ENCODE measurements around the gene EFCAB6.

Gene EFCAB6

GRCh38 chr22:43840431-43840830 lies 28.3 kb upstream of the EFCAB6 start:
- TF ChIP-seq TAF1 (IDR thresholded peaks at IDR 0.05; ENCODE audit: low read depth, low read length): no peak
- no peak for TF ChIP-seq SPI1 (IDR thresholded peaks at IDR 0.05; ENCODE audit: low read depth, low read length)
- TF ChIP-seq POLR2AphosphoS5 (IDR thresholded peaks at IDR 0.05; ENCODE audit: low read depth, low read length): no peak
- no peak for TF ChIP-seq PAX5 (IDR thresholded peaks at IDR 0.05; ENCODE audit: insufficient read depth, low read length, severe bottlenecking)
- no peak for TF ChIP-seq POU2F2 (IDR thresholded peaks at IDR 0.05; ENCODE audit: low read depth, low read length)
- TF ChIP-seq POLR2A (IDR thresholded peaks at IDR 0.05; ENCODE audit: low read depth, low read length): no peak
- no peak for FAIRE-seq
- DNase-seq (ENCODE audit: insufficient read length, low spot score): no peak

- FAIRE-seq: no peak
- DNase-seq (ENCODE audit: insufficient read length, low spot score): no peak
- no peak for TF ChIP-seq TAF1 (IDR thresholded peaks at IDR 0.05; ENCODE audit: low read depth, low read length)
These were observed 27.7 kb upstream of the EFCAB6 start for GRCh38 chr22:43839781-43840180.

GRCh38 chr22:43838571-43839307 lies 26.6 kb upstream of the EFCAB6 start:
- no peak for TF ChIP-seq SPI1 (IDR thresholded peaks at IDR 0.05; ENCODE audit: low read depth, low read length)
- no peak for TF ChIP-seq TAF1 (IDR thresholded peaks at IDR 0.05; ENCODE audit: low read depth, low read length)
- no peak for TF ChIP-seq POLR2AphosphoS5 (IDR thresholded peaks at IDR 0.05; ENCODE audit: low read depth, low read length)
- no peak for TF ChIP-seq PAX5 (IDR thresholded peaks at IDR 0.05; ENCODE audit: insufficient read depth, low read length, severe bottlenecking)
- TF ChIP-seq POLR2A (IDR thresholded peaks at IDR 0.05; ENCODE audit: low read depth, low read length): no peak
- TF ChIP-seq POU2F2 (IDR thresholded peaks at IDR 0.05; ENCODE audit: low read depth, low read length): no peak
- FAIRE-seq: no peak
- DNase-seq (ENCODE audit: insufficient read length, low spot score): no peak

- no peak for TF ChIP-seq SPI1 (IDR thresholded peaks at IDR 0.05; ENCODE audit: low read depth, low read length)
- TF ChIP-seq POU2F2 (IDR thresholded peaks at IDR 0.05; ENCODE audit: low read depth, low read length): no peak
- no peak for TF ChIP-seq PAX5 (IDR thresholded peaks at IDR 0.05; ENCODE audit: insufficient read depth, low read length, severe bottlenecking)
- TF ChIP-seq POLR2A (IDR thresholded peaks at IDR 0.05; ENCODE audit: low read depth, low read length): no peak
- TF ChIP-seq POLR2AphosphoS5 (IDR thresholded peaks at IDR 0.05; ENCODE audit: low read depth, low read length): no peak
- no peak for TF ChIP-seq TAF1 (IDR thresholded peaks at IDR 0.05; ENCODE audit: low read depth, low read length)
- DNase-seq (ENCODE audit: insufficient read length, low spot score) (no peak), FAIRE-seq (no peak)
These were observed 26.1 kb upstream of the EFCAB6 start for GRCh38 chr22:43838161-43838560.

GRCh38 chr22:43837666-43838065 lies 25.6 kb upstream of the EFCAB6 start:
- TF ChIP-seq SPI1 (IDR thresholded peaks at IDR 0.05; ENCODE audit: low read depth, low read length) (no peak), POLR2AphosphoS5 (IDR thresholded peaks at IDR 0.05; ENCODE audit: low read depth, low read length) (no peak), POLR2A (IDR thresholded peaks at IDR 0.05; ENCODE audit: low read depth, low read length) (no peak), POU2F2 (IDR thresholded peaks at IDR 0.05; ENCODE audit: low read depth, low read length) (no peak), TAF1 (IDR thresholded peaks at IDR 0.05; ENCODE audit: low read depth, low read length) (no peak), PAX5 (IDR thresholded peaks at IDR 0.05; ENCODE audit: insufficient read depth, low read length, severe bottlenecking) (no peak)
- DNase-seq (ENCODE audit: insufficient read length, low spot score) (no peak), FAIRE-seq (no peak)

- TF ChIP-seq POLR2AphosphoS5 (IDR thresholded peaks at IDR 0.05; ENCODE audit: low read depth, low read length) (no peak), TAF1 (IDR thresholded peaks at IDR 0.05; ENCODE audit: low read depth, low read length) (no peak), POLR2A (IDR thresholded peaks at IDR 0.05; ENCODE audit: low read depth, low read length) (no peak), PAX5 (IDR thresholded peaks at IDR 0.05; ENCODE audit: insufficient read depth, low read length, severe bottlenecking) (no peak), SPI1 (IDR thresholded peaks at IDR 0.05; ENCODE audit: low read depth, low read length) (no peak), POU2F2 (IDR thresholded peaks at IDR 0.05; ENCODE audit: low read depth, low read length) (no peak)
- FAIRE-seq (no peak), DNase-seq (ENCODE audit: insufficient read length, low spot score) (no peak)
These were observed 23.6 kb upstream of the EFCAB6 start for GRCh38 chr22:43835736-43836135.

- FAIRE-seq (no peak), DNase-seq (ENCODE audit: insufficient read length, low spot score) (no peak)
- TF ChIP-seq PAX5 (IDR thresholded peaks at IDR 0.05; ENCODE audit: insufficient read depth, low read length, severe bottlenecking): no peak
- no peak for TF ChIP-seq SPI1 (IDR thresholded peaks at IDR 0.05; ENCODE audit: low read depth, low read length)
- no peak for TF ChIP-seq POU2F2 (IDR thresholded peaks at IDR 0.05; ENCODE audit: low read depth, low read length)
- no peak for TF ChIP-seq TAF1 (IDR thresholded peaks at IDR 0.05; ENCODE audit: low read depth, low read length)
- no peak for TF ChIP-seq POLR2AphosphoS5 (IDR thresholded peaks at IDR 0.05; ENCODE audit: low read depth, low read length)
- no peak for TF ChIP-seq POLR2A (IDR thresholded peaks at IDR 0.05; ENCODE audit: low read depth, low read length)
These were observed 23.1 kb upstream of the EFCAB6 start for GRCh38 chr22:43835166-43835565.

GRCh38 chr22:43833286-43834240 lies 21.5 kb upstream of the EFCAB6 start:
- no peak for DNase-seq (ENCODE audit: insufficient read length, low spot score)
- FAIRE-seq: no peak
- TF ChIP-seq PAX5 (IDR thresholded peaks at IDR 0.05; ENCODE audit: insufficient read depth, low read length, severe bottlenecking): no peak
- TF ChIP-seq SPI1 (IDR thresholded peaks at IDR 0.05; ENCODE audit: low read depth, low read length): no peak
- TF ChIP-seq POU2F2 (IDR thresholded peaks at IDR 0.05; ENCODE audit: low read depth, low read length): no peak
- no peak for TF ChIP-seq TAF1 (IDR thresholded peaks at IDR 0.05; ENCODE audit: low read depth, low read length)
- no peak for TF ChIP-seq POLR2AphosphoS5 (IDR thresholded peaks at IDR 0.05; ENCODE audit: low read depth, low read length)
- TF ChIP-seq POLR2A (IDR thresholded peaks at IDR 0.05; ENCODE audit: low read depth, low read length): no peak

All from GM12891 (cell line).